ENCODE measurements around the gene KCNH8. TPM values are rescaled to one million over a fixed set of nuclear protein-coding genes. Genes with fewer than 3 reads are reported as not detected.

Gene KCNH8
- total RNA-seq, 1 experiment from 2014 or later: 3.7 TPM

DNA sequence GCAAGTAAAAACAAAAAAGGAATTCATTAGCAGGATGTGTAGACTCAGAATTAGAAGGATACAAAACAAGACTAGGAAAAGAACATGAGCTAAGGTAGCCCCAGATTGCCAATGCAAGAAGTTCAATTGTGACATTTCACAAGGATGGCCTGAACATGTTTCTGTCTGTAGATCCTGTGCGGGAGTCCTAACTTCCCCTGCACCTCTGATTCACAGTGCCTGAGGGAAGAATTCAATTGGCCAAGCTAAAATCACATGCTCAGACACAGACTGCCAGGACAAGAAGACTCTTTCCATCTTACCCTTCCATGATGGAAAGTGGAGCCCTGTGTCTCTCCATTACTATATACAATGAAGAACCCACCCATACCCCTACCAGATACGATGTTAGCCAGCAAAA, 251.5 kb downstream of the KCNH8 start:
- Mint-ChIP-seq H3K36me3 (ENCODE audit: insufficient read depth in 1 of 3, low read depth in 3 of 3) (no peaks in the 10 kb centered on the region), H3K27ac (peak overlapping the region; percentile 41 to 76 (median 48); a peak in 4 of 7 replicates), H3K4me3 (no peak overlapping the region), H3K4me1 (peaks cover 12 to 14% of the 10 kb centered on the region in 2 experiments), H3K9me3 (no peaks in the 10 kb centered on the region), H3K27me3 (ENCODE audit: low read depth) (no peaks in the 10 kb centered on the region)
- Histone ChIP-seq H4K20me1 (ENCODE audit: control insufficient read depth, insufficient read depth, insufficient read length) (no peaks in the 10 kb centered on the region), H3K4me2 (ENCODE audit: insufficient read depth, insufficient read length, low read length) (no peak overlapping the region), H3K27me3 (ENCODE audit: insufficient read depth, low read length) (no peaks in the 10 kb centered on the region), H2BK120ac (ENCODE audit: low read depth, low read length, poor library complexity, severe bottlenecking) (no peak overlapping the region), H3K56ac (ENCODE audit: insufficient read length, low read depth, low read length) (no peak overlapping the region), H2BK15ac (ENCODE audit: low read depth, low read length) (no peak overlapping the region), H3K18ac (ENCODE audit: insufficient read length, low read depth, low read length) (no peak overlapping the region), H2BK20ac (ENCODE audit: low read depth, low read length, poor library complexity, severe bottlenecking) (no peak overlapping the region), H3K79me1 (ENCODE audit: insufficient read depth, low read depth, low read length, poor library complexity, severe bottlenecking) (no peaks in the 10 kb centered on the region), H4K5ac (ENCODE audit: insufficient read length, low read depth, low read length) (no peak overlapping the region), H2AK5ac (ENCODE audit: insufficient read length, low read length) (no peak overlapping the region), H4K91ac (ENCODE audit: insufficient read length, low read depth, low read length) (no peak overlapping the region), H2BK12ac (ENCODE audit: insufficient read length, low read depth, low read length) (no peak overlapping the region), H3K79me2 (ENCODE audit: insufficient read depth, low read length) (no peaks in the 10 kb centered on the region), H3K9ac (ENCODE audit: extremely low read depth, insufficient read length, low read length) (no peak overlapping the region), H3K4ac (ENCODE audit: low read depth, low read length) (no peak overlapping the region), H3K23me2 (ENCODE audit: insufficient read length, low read depth, low read length, poor library complexity, severe bottlenecking) (no peaks in the 10 kb centered on the region), H4K8ac (replicated peaks; ENCODE audit: insufficient read length, low read depth, low read length) (no peak overlapping the region), H2BK5ac (ENCODE audit: insufficient read length, low read length) (no peak overlapping the region), H3T11ph (ENCODE audit: low read length) (no peak overlapping the region), H2AFZ (ENCODE audit: low read length) (no peak overlapping the region), H3K14ac (ENCODE audit: insufficient read depth, low read length) (no peak overlapping the region), H3K23ac (ENCODE audit: insufficient read length, low read depth, low read length) (no peak overlapping the region), H3K27ac (ENCODE audit: insufficient read length, low read depth, low read length) (peak overlapping the region; percentile 15), H3K4me1 (ENCODE audit: insufficient read depth, low read length) (peaks cover 6% of the 10 kb centered on the region), H3K9me3 (ENCODE audit: control insufficient read depth, low read depth, low read length) (no peaks in the 10 kb centered on the region)
- TF ChIP-seq, protein P1, sequence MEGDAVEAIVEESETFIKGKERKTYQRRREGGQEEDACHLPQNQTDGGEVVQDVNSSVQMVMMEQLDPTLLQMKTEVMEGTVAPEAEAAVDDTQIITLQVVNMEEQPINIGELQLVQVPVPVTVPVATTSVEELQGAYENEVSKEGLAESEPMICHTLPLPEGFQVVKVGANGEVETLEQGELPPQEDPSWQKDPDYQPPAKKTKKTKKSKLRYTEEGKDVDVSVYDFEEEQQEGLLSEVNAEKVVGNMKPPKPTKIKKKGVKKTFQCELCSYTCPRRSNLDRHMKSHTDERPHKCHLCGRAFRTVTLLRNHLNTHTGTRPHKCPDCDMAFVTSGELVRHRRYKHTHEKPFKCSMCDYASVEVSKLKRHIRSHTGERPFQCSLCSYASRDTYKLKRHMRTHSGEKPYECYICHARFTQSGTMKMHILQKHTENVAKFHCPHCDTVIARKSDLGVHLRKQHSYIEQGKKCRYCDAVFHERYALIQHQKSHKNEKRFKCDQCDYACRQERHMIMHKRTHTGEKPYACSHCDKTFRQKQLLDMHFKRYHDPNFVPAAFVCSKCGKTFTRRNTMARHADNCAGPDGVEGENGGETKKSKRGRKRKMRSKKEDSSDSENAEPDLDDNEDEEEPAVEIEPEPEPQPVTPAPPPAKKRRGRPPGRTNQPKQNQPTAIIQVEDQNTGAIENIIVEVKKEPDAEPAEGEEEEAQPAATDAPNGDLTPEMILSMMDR (conservative IDR thresholded peaks at IDR 0.05): no peak
- WGBS (ENCODE audit: extremely low coverage, insufficient read length, low lambda C conversion rate): no CpG with 5 or more reads among the region's 2 CpGs
- DNase-seq: no peak
